ENCODE data around the gene SUSD2. TPM values are rescaled to one million over a fixed set of nuclear protein-coding genes. Genes with fewer than 3 reads are reported as not detected.
"Not testable (repeated sequence)": the region's sequence is repeated elsewhere in the genome, so short reads cannot be mapped to it uniquely, and the experiment has no call there.

Gene SUSD2
- total RNA-seq, 2 experiments from 2014 or later = 0.23 to 0.63 TPM

- H3K4me1 Mint-ChIP-seq = no peaks in the 10 kb centered on the region
Measured at GRCh38 chr22:24179478-24180210, 1.6 kb upstream of the SUSD2 start.

GRCh38 chr22:24180316-24181087 is 785 bp upstream of the SUSD2 start:
- DNase-seq = no peak
- CTCF ChIA-PET = interaction anchor here (0.5 to 6.7 kb wide), 4 partner anchors 12 to 133 kb away, joined by 3 to 51 read pairs (median 4); no protein-coding TSS in a partner anchor
- Mint-ChIP-seq H3K4me3 (no peak overlapping the region), H3K27ac (no peak overlapping the region), H3K9me3 (no peaks in the 10 kb centered on the region), H3K4me1 (no peaks in the 10 kb centered on the region), H3K27me3 (no peaks in the 10 kb centered on the region), H3K36me3 (ENCODE audit: low read depth) (peaks cover 3% of the 10 kb centered on the region)
- POLR2A ChIA-PET = interaction anchor here (0.6 kb wide), 1 partner anchor 9 kb away, joined by 3 read pairs; no protein-coding TSS in a partner anchor

More at GRCh38 chr22:24179478-24180210, 1.6 kb upstream of the SUSD2 start:
- DNase-seq = no peak
- Mint-ChIP-seq H3K4me3 (no peak overlapping the region), H3K27me3 (no peaks in the 10 kb centered on the region), H3K9me3 (no peaks in the 10 kb centered on the region), H3K27ac (no peak overlapping the region), H3K36me3 (ENCODE audit: low read depth) (peaks cover 3% of the 10 kb centered on the region)
- ChIA-PET POLR2A (no interaction called here), CTCF (interaction anchor here (0.6 to 6.7 kb wide), 4 partner anchors 13 to 118 kb away, joined by 3 to 51 read pairs (median 4); no protein-coding TSS in a partner anchor)

GRCh38 chr22:24181996-24182899 is 961 bp downstream of the SUSD2 start:
- Mint-ChIP-seq H3K4me3 (no peak overlapping the region), H3K9me3 (no peaks in the 10 kb centered on the region), H3K27me3 (no peaks in the 10 kb centered on the region), H3K4me1 (no peaks in the 10 kb centered on the region), H3K27ac (no peak overlapping the region), H3K36me3 (ENCODE audit: low read depth) (no peaks in the 10 kb centered on the region)
- no peak for DNase-seq
- ChIA-PET POLR2A (no interaction called here), CTCF (interaction anchor here (1.1 to 1.5 kb wide), 2 partner anchors 27 to 119 kb away, joined by 3 read pairs; no protein-coding TSS in a partner anchor)

- POLR2A ChIA-PET; H3K4me3 Mint-ChIP-seq; H3K36me3 Mint-ChIP-seq (ENCODE audit: low read depth); H3K27me3 Mint-ChIP-seq; H3K27ac Mint-ChIP-seq; H3K4me1 Mint-ChIP-seq; DNase-seq; H3K9me3 Mint-ChIP-seq: not testable (repeated sequence)
- CTCF ChIA-PET = interaction anchor here (1.1 kb wide), 1 partner anchor 27 kb away, joined by 3 read pairs; no protein-coding TSS in a partner anchor
Measured at GRCh38 chr22:24182900-24183246, 1.6 kb downstream of the SUSD2 start.

DNA sequence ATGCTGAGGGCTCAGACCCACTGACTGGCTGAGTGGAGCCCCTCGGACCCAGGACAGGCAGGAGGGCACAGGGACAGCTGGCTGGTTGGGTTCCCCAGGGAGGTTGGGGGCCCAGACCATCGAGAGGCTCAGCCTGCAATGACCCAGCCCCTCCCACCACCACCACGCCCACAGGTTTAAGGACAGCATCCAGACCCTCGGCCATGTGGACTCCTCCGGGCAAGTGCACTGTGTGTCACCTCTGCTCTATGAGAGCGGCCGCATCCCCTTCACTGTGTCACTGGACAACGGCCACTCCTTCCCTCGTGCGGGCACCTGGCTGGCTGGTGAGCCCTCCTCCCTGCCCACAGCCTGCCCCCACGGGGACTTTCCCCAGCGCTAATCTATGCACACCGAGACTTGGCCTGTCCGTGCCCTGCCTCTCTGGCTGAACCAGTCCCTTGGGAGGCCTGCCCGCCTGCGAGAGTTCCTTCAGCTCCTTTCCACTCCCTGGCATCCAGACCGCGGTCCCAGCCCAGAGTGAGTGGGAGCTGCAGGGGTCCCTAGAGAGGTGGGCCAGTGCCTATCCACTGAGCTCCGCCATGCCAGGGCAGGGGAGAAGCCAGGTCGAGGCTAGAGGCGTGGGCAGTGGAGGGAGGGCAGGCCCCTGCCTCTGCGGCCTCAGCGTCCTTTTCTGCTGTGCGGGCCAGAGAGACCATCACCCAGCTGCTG is 2.2 kb downstream of the SUSD2 start:
- DNase-seq = no peak
- Mint-ChIP-seq H3K4me1 (no peaks in the 10 kb centered on the region), H3K9me3 (no peaks in the 10 kb centered on the region), H3K36me3 (ENCODE audit: low read depth) (no peaks in the 10 kb centered on the region), H3K27ac (no peak overlapping the region), H3K4me3 (no peak overlapping the region), H3K27me3 (no peaks in the 10 kb centered on the region)
- ChIA-PET CTCF (no interaction called here), POLR2A (no interaction called here)

- POLR2A ChIA-PET = no interaction called here
- Mint-ChIP-seq H3K27me3 (no peaks in the 10 kb centered on the region), H3K4me3 (no peak overlapping the region), H3K36me3 (ENCODE audit: low read depth) (no peaks in the 10 kb centered on the region), H3K9me3 (no peaks in the 10 kb centered on the region), H3K4me1 (no peaks in the 10 kb centered on the region), H3K27ac (no peak overlapping the region)
- CTCF ChIA-PET = no interaction called here
- DNase-seq = no peak
Measured at GRCh38 chr22:24184057-24184798, 2.9 kb downstream of the SUSD2 start.

GRCh38 chr22:24185001-24185500 is 3.8 kb downstream of the SUSD2 start:
- no peak overlapping the region for H3K4me3 Mint-ChIP-seq
- H3K36me3 Mint-ChIP-seq (ENCODE audit: low read depth) = no peaks in the 10 kb centered on the region
- DNase-seq = no peak
- ChIA-PET CTCF (no interaction called here), POLR2A (no interaction called here)
- H3K9me3 Mint-ChIP-seq = no peaks in the 10 kb centered on the region
- H3K27ac Mint-ChIP-seq = no peak overlapping the region
- peaks cover 3% of the 10 kb centered on the region for H3K4me1 Mint-ChIP-seq
- no peaks in the 10 kb centered on the region for H3K27me3 Mint-ChIP-seq

DNA sequence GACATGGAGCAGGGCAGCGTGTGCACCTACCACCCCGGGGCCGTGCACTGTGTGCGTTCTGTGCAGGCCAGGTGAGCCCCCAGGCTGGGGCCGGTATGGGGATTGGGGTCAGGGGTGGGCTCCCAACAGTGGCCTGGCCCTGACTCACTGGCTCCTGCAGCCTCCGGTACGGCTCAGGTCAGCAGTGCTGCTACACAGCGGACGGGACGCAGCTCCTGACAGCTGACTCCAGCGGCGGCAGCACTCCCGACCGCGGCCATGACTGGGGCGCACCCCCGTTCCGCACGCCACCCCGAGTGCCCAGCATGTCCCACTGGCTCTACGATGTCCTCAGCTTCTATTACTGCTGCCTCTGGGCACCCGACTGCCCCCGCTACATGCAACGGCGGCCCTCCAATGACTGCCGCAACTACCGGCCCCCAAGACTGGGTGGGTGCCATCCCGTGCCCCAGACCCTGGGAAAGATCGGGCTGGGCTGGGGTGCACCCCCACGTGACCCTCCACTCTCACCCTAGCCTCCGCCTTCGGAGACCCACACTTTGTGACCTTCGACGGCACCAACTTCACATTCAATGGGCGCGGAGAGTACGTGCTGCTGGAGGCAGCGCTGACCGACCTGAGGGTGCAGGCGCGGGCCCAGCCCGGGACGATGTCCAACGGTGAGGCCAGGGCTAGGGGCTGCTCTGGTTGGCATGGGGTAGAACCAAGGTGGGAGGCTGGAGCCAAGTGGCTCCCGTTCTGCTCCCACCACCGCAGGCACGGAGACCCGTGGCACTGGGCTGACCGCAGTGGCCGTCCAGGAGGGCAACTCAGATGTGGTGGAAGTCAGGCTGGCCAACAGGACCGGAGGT is 4.4 kb downstream of the SUSD2 start:
- CTCF ChIA-PET = no interaction called here
- DNase-seq = no peak
- no peaks in the 10 kb centered on the region for H3K27me3 Mint-ChIP-seq
- H3K4me1 Mint-ChIP-seq = peaks cover 3% of the 10 kb centered on the region
- POLR2A ChIA-PET = no interaction called here
- no peak overlapping the region for H3K27ac Mint-ChIP-seq
- H3K9me3 Mint-ChIP-seq = no peaks in the 10 kb centered on the region
- H3K36me3 Mint-ChIP-seq (ENCODE audit: low read depth) = no peaks in the 10 kb centered on the region
- no peak overlapping the region for H3K4me3 Mint-ChIP-seq

GRCh38 chr22:24186352-24186740 is 5.1 kb downstream of the SUSD2 start:
- Mint-ChIP-seq H3K27me3 (no peaks in the 10 kb centered on the region), H3K4me3 (no peak overlapping the region), H3K27ac (no peak overlapping the region), H3K9me3 (no peaks in the 10 kb centered on the region), H3K36me3 (ENCODE audit: low read depth) (no peaks in the 10 kb centered on the region), H3K4me1 (peaks cover 3% of the 10 kb centered on the region)
- DNase-seq = no peak
- ChIA-PET CTCF (no interaction called here), POLR2A (no interaction called here)

GRCh38 chr22:24186892-24187670 is 5.8 kb downstream of the SUSD2 start:
- ChIA-PET CTCF (no interaction called here), POLR2A (no interaction called here)
- Mint-ChIP-seq H3K9me3 (no peaks in the 10 kb centered on the region), H3K27me3 (no peaks in the 10 kb centered on the region), H3K27ac (no peak overlapping the region), H3K4me3 (no peak overlapping the region), H3K4me1 (peaks cover 3% of the 10 kb centered on the region), H3K36me3 (ENCODE audit: low read depth) (no peaks in the 10 kb centered on the region)
- DNase-seq = no peak

Data from activated CD4-positive, alpha-beta memory T cell treated with anti-CD3 and anti-CD28 coated beads, Interleukin-2, amount 10 ng/mL, durations not matched to agents 7 days and 5 days (primary cell).